Mesenchymal stem cell (in vitro differentiated cells and primary cell): Measurements from ENCODE around the gene STK11.

ENCODE experiments used
- DNase-seq: peaks from one replicate; pipeline ENCODE4 v3.0.0-alpha.2; 2013
- H2AFZ ChIP-seq: one replicate; pipeline ENCODE4 v1.6.1; 2013; ENCODE audit warnings: low read depth, mild to moderate bottlenecking, control low read depth, inconsistent platforms, low read length, moderate library complexity
- H2AK5ac ChIP-seq: 2 replicates; pipeline ENCODE4 v1.6.1; 2013; ENCODE audit warnings: low read length, moderate library complexity, mild to moderate bottlenecking, inconsistent platforms; ENCODE audit not compliant: severe bottlenecking
- H2BK120ac ChIP-seq: one replicate; pipeline ENCODE4 v1.6.1; 2013; ENCODE audit warnings: low read depth, mild to moderate bottlenecking, inconsistent platforms, low read length, moderate library complexity
- H2BK12ac ChIP-seq, 2 experiments: one replicate each; pipeline ENCODE4 v1.6.1; 2013; ENCODE audit warnings: inconsistent platforms in 2 of 2, low read length in 2 of 2, mild to moderate bottlenecking in 2 of 2, moderate library complexity in 2 of 2, control low read depth in 1 of 2
- H2BK15ac ChIP-seq: one replicate; pipeline ENCODE4 v1.6.1; 2013; ENCODE audit warnings: mild to moderate bottlenecking, low read depth, inconsistent platforms; ENCODE audit not compliant: poor library complexity, severe bottlenecking
- H2BK5ac ChIP-seq: 2 replicates; pipeline ENCODE4 v1.6.1; 2013; ENCODE audit warnings: low read depth, mild to moderate bottlenecking, low read length, control low read depth, inconsistent platforms; ENCODE audit not compliant: poor library complexity, severe bottlenecking
- H3K14ac ChIP-seq, 2 experiments: one replicate each; pipeline ENCODE4 v1.6.1; 2013; ENCODE audit warnings: inconsistent platforms in 2 of 2, low read length in 2 of 2, control low read depth in 1 of 2, mild to moderate bottlenecking in 1 of 2, moderate library complexity in 1 of 2
- H3K18ac ChIP-seq, 2 experiments: one replicate each; pipeline ENCODE4 v1.6.1; 2013; ENCODE audit warnings: inconsistent platforms in 2 of 2, low read length in 2 of 2, control low read depth in 1 of 2, low read depth in 1 of 2, mild to moderate bottlenecking in 1 of 2
- H3K23ac ChIP-seq, 2 experiments: one replicate each; pipeline ENCODE4 v1.6.1; 2013; ENCODE audit warnings: inconsistent platforms in 2 of 2, low read length in 2 of 2, mild to moderate bottlenecking in 2 of 2, moderate library complexity in 2 of 2, control low read depth in 1 of 2
- H3K27ac ChIP-seq: 2 replicates; pipeline ENCODE4 v1.5.1; 2013; ENCODE audit warnings: mild to moderate bottlenecking, moderate library complexity, low read length, control low read depth, inconsistent platforms; ENCODE audit not compliant: poor library complexity, severe bottlenecking
- H3K27me3 ChIP-seq, 2 experiments: 2 replicates each; pipeline versions ENCODE4 v1.6.1 to v1.7.0; 2013; ENCODE audit warnings: low read length in 2 of 2, mild to moderate bottlenecking in 2 of 2, moderate library complexity in 2 of 2, control low read depth in 1 of 2, inconsistent platforms in 1 of 2; ENCODE audit not compliant: control insufficient read depth in 1 of 2, insufficient read depth in 1 of 2
- H3K36me3 ChIP-seq, 2 experiments: 2 replicates each; pipeline versions ENCODE4 v1.6.1 to v1.7.0; 2013; ENCODE audit warnings: low read length in 2 of 2, control low read depth in 1 of 2, inconsistent platforms in 1 of 2, low read depth in 1 of 2, mild to moderate bottlenecking in 1 of 2; ENCODE audit not compliant: insufficient read depth in 2 of 2, control insufficient read depth in 1 of 2
- H3K4ac ChIP-seq, 2 experiments: one replicate each; pipeline ENCODE4 v1.6.1; 2013; ENCODE audit warnings: inconsistent platforms in 2 of 2, low read length in 2 of 2, mild to moderate bottlenecking in 2 of 2, moderate library complexity in 2 of 2, control low read depth in 1 of 2, low read depth in 1 of 2
- H3K4me1 ChIP-seq: 2 replicates; pipeline ENCODE4 v1.6.1; 2013; ENCODE audit warnings: low read depth, low read length, control low read depth; ENCODE audit not compliant: control insufficient read depth, insufficient read depth
- H3K4me2 ChIP-seq: 2 replicates; pipeline ENCODE4 v1.6.1; 2013; ENCODE audit warnings: low read length, mild to moderate bottlenecking, inconsistent platforms; ENCODE audit not compliant: poor library complexity, severe bottlenecking
- H3K4me3 ChIP-seq, 2 experiments: 2 replicates each; pipeline versions ENCODE4 v1.5.1 to v1.7.0; 2013; ENCODE audit warnings: low read length in 2 of 2, mild to moderate bottlenecking in 2 of 2, control low read depth in 1 of 2, low read depth in 1 of 2; ENCODE audit not compliant: insufficient read depth in 1 of 2
- H3K79me1 ChIP-seq: replicated peaks from 2 replicates; pipeline ENCODE4 v1.6.1; 2013; ENCODE audit warnings: mild to moderate bottlenecking, control low read depth, low read length, inconsistent platforms; ENCODE audit not compliant: poor library complexity, severe bottlenecking
- H3K9ac ChIP-seq: 2 replicates; pipeline ENCODE4 v1.7.0; 2013; ENCODE audit warnings: mild to moderate bottlenecking, low read length, moderate library complexity
- H3K9me3 ChIP-seq: 2 replicates; pipeline ENCODE4 v1.7.0; 2013; ENCODE audit warnings: mild to moderate bottlenecking, low read length; ENCODE audit not compliant: control insufficient read depth
- H4K8ac ChIP-seq: one replicate; pipeline ENCODE4 v1.6.1; 2013; ENCODE audit warnings: inconsistent platforms, mild to moderate bottlenecking, low read length, moderate library complexity
- H4K91ac ChIP-seq: one replicate; pipeline ENCODE4 v1.6.1; 2013; ENCODE audit warnings: mild to moderate bottlenecking, low read length, inconsistent platforms
- WGBS: methylation state at CpG from one replicate; pipeline ENCODE4 v1.1.7; 2013; ENCODE audit warnings: mixed read lengths; 5-methylcytosine and 5-hydroxymethylcytosine counted together

The STK11 gene

GRCh38 chr19:1269065-1269477, 63.5 kb downstream of the STK11 start, which contains the start of gene CIRBP:
Gene CIRBP, plus strand, starts transcription at chr19:1269332. Its CDS starts 1,602 bp downstream, at chr19:1270934.
- H3K18ac ChIP-seq, result peak within 1 kb of the TSS; percentile 96 to 99
- WGBS, result under 1% methylated on average over 47 of the region's 50 CpGs

GRCh38 chr19:1269478-1270212, 64.1 kb downstream of the STK11 start:
- Histone ChIP-seq H2BK15ac (peak overlapping the region; percentile 68), H3K27me3 (no peaks in the 10 kb centered on the region), H3K18ac (peak overlapping the region; percentile 96 to 99), H3K36me3 (peaks cover 40 to 48% of the 10 kb centered on the region in 2 experiments), H3K4ac (peak overlapping the region; percentile 93 to 96), H2BK5ac (peak overlapping the region; percentile 92), H3K9ac (peak overlapping the region; percentile 97), H4K8ac (peak overlapping the region; percentile 85), H3K79me1 (peaks cover 8% of the 10 kb centered on the region), H2AK5ac (peak overlapping the region; percentile 96), H3K4me2 (peak overlapping the region; percentile 70), H3K14ac (peak overlapping the region in 1 of 2 experiments; percentile 72), H3K27ac (peak overlapping the region; percentile 98), H3K4me3 (peak overlapping the region; percentile 82 to 85), H2BK12ac (no peak overlapping the region), H3K9me3 (no peaks in the 10 kb centered on the region), H2AFZ (no peak overlapping the region), H3K23ac (peak overlapping the region in 1 of 2 experiments; percentile 78), H3K4me1 (peaks cover 68% of the 10 kb centered on the region), H2BK120ac (peak overlapping the region; percentile 94), H4K91ac (peak overlapping the region; percentile 97)
- peak; percentile 90 for DNase-seq
- WGBS, result 1% methylated on average over 49 of the region's 64 CpGs

More at GRCh38 chr19:1269065-1269477, 63.5 kb downstream of the STK11 start, which contains the start of gene CIRBP:
- H3K27me3 ChIP-seq, result no peaks in the 10 kb centered on the region
- H3K36me3 ChIP-seq, result peaks cover 34 to 45% of the 10 kb centered on the region in 2 experiments
- H2AFZ ChIP-seq, result no peak within 1 kb of the TSS
- peak within 1 kb of the TSS; percentile 96 for H2AK5ac ChIP-seq
- peaks cover 8% of the 10 kb centered on the region for H3K79me1 ChIP-seq
- peak within 1 kb of the TSS; percentile 70 for H3K4me2 ChIP-seq
- peak within 1 kb of the TSS; percentile 93 to 96 for H3K4ac ChIP-seq
- H4K91ac ChIP-seq, result peak within 1 kb of the TSS; percentile 97
- peak within 1 kb of the TSS in 1 of 2 experiments; percentile 72 for H3K14ac ChIP-seq
- H2BK5ac ChIP-seq, result peak within 1 kb of the TSS; percentile 92
- H4K8ac ChIP-seq, result peak within 1 kb of the TSS; percentile 85
- H2BK12ac ChIP-seq, result peak within 1 kb of the TSS in 1 of 2 experiments; percentile 87
- H3K4me1 ChIP-seq, result peaks cover 68% of the 10 kb centered on the region
- peak within 1 kb of the TSS; percentile 98 for H3K27ac ChIP-seq
- peak within 1 kb of the TSS; percentile 94 for H2BK120ac ChIP-seq
- peak within 1 kb of the TSS; percentile 97 for H3K9ac ChIP-seq
- H2BK15ac ChIP-seq, result peak within 1 kb of the TSS; percentile 68
- H3K4me3 ChIP-seq, result peak within 1 kb of the TSS; percentile 82 to 85
- peak within 1 kb of the TSS in 1 of 2 experiments; percentile 78 for H3K23ac ChIP-seq
- DNase-seq, result peak; percentile 99
- H3K9me3 ChIP-seq, result no peaks in the 10 kb centered on the region

DNA sequence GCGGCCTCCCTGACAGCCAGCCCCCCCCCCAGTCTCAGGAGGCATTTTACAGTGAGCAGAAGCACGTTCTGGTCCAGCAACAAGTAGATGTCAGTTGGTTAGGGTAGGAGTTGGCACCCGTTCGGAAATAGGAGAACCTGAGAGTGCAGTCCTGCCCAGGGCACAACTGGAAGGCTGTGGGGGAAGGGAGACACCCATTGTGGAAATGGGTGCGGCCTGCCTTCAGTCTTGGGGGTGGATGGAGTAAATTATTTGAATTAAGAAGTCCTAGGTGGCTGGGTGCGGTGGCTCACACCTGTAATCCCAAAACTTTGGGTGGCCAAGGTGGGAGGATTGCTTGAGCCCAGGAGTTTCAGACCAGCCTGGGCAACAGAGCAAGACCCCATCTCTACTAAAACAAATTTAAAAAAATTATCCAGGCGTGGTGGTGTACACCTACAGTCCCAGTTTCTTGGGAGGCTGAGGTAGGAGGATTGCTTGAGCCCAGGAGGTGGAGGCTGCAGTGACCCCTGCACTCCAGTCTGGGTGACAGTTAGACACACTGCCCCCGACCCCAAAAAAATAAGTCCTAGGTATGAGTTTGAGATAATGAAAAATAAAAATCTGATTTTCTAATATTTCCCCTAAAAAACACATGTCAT, 64.8 kb downstream of the STK11 start:
- H3K4me2 ChIP-seq, result peak overlapping the region; percentile 70
- H3K79me1 ChIP-seq, result peaks cover 8% of the 10 kb centered on the region
- H3K18ac ChIP-seq, result peak overlapping the region; percentile 96 to 99
- peak overlapping the region; percentile 70 for H4K8ac ChIP-seq
- WGBS, result 46% methylated on average over 6 of the region's 8 CpGs
- peak overlapping the region; percentile 96 for H2AK5ac ChIP-seq
- peak overlapping the region in 1 of 2 experiments; percentile 2 for H3K23ac ChIP-seq
- peaks cover 67% of the 10 kb centered on the region for H3K4me1 ChIP-seq
- peak overlapping the region; percentile 94 for H4K91ac ChIP-seq
- peak overlapping the region; percentile 97 for H3K9ac ChIP-seq
- peak overlapping the region; percentile 82 to 85 for H3K4me3 ChIP-seq
- no peak for DNase-seq
- peak overlapping the region; percentile 93 to 96 for H3K4ac ChIP-seq
- H3K14ac ChIP-seq, result peak overlapping the region in 1 of 2 experiments; percentile 72
- H2BK120ac ChIP-seq, result peak overlapping the region; percentile 94
- no peaks in the 10 kb centered on the region for H3K9me3 ChIP-seq
- peaks cover 43 to 48% of the 10 kb centered on the region in 2 experiments for H3K36me3 ChIP-seq
- H2BK5ac ChIP-seq, result peak overlapping the region; percentile 92
- H2BK15ac ChIP-seq, result no peak overlapping the region
- H2BK12ac ChIP-seq, result no peak overlapping the region
- no peak overlapping the region for H2AFZ ChIP-seq
- no peaks in the 10 kb centered on the region for H3K27me3 ChIP-seq
- H3K27ac ChIP-seq, result peak overlapping the region; percentile 98
